Sciatic nerve (tissue), 2 donors: ENCODE measurements around the gene BAZ2A. TPM values are rescaled to one million over a fixed set of nuclear protein-coding genes. Genes with fewer than 3 reads are reported as not detected.

Experiments used
- ATAC-seq: fragments of 200-7000 bp; cut with Tn5 transposase; one replicate; pipeline ENCODE4 v1.9.1; 2020; ENCODE audit warnings: mild to moderate bottlenecking, moderate library complexity
- DNase-seq: peaks from one replicate; pipeline ENCODE4 v3.0.0-alpha.2; 2020; ENCODE audit warnings: low spot score
- intact Hi-C: fragments of 100-400 bp; cut with DNase I; formaldehyde crosslinking; loops from one replicate; pipeline ENCODE4 v1.14.2; 2022
- total RNA-seq: library from RNA; stranded (reverse); fragmentation: NEBNext Ultra II Directional; extraction: Animal tissue kit (Norgen Biotek cat#: 25700); gene quantifications from one replicate; pipeline ENCODE4 v1.2.1, GENCODE V29; 2021
- donor health status: DM: no; HTN: no; CAD: no.
- donor health status: DM: no; HTN: no; CAD: no.

BAZ2A gene
- total RNA-seq, 1 donor from 2014 or later, result 148 TPM

DNA sequence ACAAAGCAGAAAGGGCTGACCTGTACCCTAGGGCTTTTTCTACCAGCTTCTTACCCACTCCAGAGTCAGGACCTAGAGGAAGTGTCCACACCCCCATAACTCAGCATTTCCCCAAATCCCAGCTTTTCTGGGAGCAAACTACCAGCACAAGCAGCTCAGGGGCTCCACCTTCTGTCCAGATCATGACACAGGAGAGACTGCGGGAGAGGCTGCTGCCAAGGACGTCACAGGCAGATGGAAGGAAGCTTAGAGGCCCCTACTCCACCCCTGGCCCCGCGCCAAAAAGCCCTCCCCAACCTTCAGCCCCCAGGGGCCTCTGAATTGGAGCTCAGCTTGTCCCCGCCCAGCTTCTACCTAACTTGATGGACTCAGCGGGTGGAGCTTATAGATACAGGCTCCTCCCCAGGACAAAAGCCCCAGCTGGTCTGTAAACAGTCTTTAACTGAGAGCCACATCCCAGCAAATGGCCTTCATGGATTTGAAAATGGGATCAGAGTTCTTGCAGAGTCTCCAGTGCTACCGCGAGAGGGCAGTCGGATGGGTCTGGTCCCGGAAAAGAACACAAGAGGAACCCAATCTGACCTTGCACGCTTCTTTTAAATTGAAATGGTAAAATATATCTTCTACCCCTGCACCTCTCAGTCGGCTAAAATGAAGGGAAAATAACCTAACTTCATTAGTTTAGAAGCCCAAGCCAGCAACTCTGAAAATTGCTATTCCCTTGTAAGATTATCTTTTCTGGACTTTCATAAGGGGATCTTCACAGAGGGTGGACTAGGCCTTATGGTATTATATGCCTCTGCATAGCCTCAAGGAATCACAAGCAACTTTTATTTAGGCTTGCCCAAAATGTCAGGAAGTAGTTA is 6.8 kb upstream of the BAZ2A start:
- intact Hi-C loops, result no loop called here
- DNase-seq, result peak; percentile 100

DNA sequence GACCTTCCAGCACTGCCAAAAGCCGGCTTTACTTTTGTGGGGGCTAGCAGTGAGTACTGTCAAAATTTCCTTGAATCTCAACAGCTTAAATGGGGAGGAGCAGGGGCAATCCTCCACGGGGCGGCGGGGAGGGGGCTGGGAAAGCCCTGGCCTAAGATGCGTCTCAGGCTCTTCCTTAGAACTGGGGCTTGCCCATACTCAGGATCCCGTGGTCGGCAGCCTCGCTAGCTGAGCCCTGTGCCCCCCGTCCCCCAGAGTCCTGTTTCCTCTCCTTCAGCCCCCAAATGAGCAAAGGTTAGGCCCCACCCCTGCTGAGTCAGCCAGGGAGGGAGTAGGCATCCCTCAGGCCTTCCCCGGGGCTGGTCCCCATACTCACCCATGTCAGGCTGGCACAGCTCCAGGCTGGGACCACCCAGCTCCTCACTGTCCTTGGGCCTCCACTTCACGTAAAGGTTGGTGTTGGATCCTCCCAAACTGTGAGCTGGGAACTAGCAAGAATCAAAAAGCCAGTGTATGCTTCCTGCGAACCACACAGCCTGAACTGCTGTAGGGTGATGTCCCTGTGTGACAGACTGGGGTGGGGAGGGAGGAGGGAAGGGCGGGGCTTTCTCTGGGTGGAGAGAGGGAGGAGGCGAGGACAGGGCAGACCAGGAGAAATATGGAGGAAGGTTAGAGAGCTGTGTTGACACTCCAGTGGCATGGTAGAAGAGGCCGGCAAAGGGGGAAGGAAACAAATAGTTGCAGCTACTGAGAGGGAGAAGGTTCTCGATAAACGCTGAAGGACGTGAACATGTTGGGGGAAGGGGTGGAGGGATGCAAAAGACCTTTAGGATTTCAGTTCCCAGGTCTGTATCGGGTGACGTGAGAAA is 5.9 kb upstream of the BAZ2A start:
- intact Hi-C loops, result no loop called here

More for the DNA sequence above, 6.8 kb upstream of the BAZ2A start:
- peak; percentile 93 for ATAC-seq

DNA sequence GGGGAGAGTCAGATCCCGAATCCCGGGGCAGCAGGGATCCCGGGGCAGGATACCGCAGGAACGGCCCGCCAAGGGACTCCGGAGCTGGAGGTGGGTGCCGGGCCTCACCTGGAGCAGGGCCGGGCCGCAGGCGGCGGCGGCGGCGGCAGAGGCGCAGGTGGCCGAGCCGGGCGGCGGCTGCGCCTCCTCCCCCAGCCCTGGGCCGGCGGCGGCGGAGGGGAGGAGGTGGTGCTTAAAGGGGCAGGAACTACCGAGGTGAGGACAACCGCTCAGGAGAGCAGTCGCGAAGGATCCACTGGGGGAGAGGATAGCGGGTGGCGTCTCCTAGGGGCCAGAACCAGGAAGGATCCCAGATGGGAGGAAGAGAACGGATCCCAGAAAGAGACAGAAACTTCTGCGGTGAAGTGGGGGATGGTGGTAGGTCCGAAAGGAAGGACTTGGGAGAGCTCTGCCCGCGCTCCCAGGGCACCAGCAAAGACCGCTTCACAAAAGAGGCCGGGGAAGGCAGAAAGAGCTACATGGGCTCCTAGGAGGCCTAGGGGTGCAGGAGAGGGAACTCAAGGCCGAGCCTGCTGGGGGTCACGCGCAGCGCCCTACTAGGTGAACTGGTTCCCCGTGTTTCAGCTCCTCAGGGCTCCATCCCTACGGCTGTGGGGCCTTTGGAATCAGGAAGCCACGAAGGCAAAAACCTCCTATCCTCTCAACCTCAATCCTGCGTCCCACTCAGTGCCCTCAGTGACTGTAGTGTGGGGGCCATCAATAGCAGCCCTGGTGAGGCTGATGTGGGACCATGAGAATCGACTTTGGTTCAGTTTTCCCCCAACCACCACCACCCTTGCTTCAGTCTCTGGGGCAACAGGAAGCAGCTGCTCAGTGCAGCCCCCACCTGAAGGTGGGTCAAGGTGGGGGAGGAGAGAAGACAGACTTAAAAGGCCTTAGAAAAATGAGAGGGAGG is 5.0 kb upstream of the BAZ2A start:
- ATAC-seq, result peak; percentile 20
- intact Hi-C loops, result no loop called here

More for the DNA sequence above, 5.9 kb upstream of the BAZ2A start:
- ATAC-seq (peak; percentile 91), DNase-seq (peak; percentile 94)

DNA sequence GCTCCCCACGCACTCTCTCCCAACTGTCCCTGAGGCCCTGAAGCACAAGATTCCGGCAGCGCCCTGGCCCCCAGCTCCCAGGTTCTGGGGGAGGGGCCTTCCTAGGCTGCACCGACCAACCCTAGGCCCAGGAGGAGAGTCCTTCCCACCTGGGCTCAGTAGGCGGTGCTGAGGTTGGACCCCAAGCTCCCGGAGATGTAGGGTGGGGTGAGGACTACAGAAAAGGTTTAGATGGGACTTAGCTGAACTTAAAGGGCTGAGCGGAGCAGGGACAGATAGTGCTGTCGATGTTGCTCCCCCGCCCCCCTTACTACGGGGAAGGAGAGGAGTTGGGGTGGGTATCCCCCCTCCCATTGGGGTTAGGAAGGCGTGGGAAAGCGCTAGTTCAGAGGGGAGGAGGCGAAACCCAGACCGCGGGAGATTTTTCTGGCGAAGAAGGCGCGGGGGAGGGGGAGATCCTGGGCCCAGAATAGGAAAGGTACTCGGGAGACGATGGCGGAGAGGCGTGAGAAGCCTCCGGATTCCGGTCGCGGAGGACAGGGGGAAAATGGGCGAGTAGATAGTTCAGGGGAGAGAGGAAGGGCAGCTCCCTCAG is 4.2 kb upstream of the BAZ2A start:
- intact Hi-C loops, result no loop called here
- ATAC-seq, result no peak
- peak; percentile 79 for DNase-seq

More for the DNA sequence above, 5.0 kb upstream of the BAZ2A start:
- DNase-seq, result peak; percentile 69

DNA sequence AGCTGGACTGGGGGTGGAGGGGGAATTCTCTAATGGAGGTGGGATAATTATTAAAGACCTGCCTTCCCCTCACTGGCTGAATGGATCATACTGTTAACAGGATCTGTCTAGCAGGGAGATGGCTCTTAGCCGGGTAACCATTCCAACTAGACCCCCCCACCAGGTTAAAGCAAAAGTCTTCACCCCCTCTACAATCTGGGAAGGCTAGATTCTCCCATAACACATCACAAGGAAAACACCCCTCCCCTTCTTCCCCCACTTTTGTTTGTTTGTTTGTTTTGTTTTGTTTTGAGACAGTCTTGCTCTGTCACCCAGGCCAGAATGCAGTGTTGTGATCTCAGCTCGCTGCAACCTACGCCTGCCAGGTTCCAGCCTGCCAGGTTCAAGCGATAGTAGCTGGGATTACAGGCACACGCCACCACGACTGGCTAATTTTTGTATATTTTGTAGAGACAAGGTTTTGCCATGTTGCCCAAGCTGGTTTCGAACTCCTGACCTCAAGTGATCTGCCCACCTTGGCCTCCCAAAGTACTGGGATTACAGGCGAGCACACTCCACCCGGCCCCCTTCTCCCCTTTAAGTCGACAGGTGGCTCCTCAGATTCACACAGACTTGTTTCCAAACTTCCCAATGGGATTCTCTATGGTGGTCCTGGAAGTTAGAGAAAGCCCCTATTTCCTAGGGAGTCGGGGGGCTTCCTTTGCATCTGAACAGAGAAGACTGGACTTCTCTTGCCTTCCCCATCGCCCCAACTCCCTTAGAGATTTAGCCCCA is 3.5 kb upstream of the BAZ2A start:
- DNase-seq, result no peak
- no peak for ATAC-seq
- intact Hi-C loops, result no loop called here

DNA sequence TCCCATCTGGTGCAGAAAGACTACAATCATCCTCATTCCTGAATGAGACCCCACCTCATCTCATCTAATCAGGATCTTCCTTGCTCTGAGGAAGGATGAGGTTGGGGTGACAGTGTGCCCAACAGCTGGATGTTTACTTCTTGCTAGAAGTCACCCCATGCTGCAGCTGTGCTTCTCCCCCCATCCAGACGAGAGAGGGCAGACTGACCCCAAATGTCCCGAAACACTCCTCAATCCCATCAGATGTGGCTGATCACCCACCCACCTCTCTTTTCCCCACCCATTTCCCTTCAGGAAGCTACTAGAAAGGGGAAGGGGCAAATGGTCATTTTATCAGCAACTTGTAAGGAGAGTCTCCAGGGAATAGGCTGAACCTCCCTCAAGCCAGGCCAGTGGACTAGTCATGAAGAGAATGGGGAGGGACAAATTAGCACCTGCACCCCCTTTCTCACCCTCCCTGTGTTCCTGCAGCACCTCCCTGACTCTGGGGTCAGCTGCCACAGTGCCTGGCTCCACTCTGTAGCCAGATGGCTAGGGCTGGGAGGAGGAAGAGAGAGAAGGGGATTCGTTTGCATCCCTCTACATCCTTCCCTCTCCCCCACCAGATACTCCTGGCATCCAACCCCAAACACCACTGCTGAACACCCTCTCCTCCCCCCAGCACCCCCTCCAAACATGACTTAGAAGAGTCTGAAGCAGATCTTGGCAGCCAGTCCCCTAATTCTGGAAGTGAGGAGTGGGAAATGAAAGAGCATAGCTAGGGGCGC is 2.8 kb upstream of the BAZ2A start:
- no peak for DNase-seq
- intact Hi-C loops, result no loop called here
- no peak for ATAC-seq

DNA sequence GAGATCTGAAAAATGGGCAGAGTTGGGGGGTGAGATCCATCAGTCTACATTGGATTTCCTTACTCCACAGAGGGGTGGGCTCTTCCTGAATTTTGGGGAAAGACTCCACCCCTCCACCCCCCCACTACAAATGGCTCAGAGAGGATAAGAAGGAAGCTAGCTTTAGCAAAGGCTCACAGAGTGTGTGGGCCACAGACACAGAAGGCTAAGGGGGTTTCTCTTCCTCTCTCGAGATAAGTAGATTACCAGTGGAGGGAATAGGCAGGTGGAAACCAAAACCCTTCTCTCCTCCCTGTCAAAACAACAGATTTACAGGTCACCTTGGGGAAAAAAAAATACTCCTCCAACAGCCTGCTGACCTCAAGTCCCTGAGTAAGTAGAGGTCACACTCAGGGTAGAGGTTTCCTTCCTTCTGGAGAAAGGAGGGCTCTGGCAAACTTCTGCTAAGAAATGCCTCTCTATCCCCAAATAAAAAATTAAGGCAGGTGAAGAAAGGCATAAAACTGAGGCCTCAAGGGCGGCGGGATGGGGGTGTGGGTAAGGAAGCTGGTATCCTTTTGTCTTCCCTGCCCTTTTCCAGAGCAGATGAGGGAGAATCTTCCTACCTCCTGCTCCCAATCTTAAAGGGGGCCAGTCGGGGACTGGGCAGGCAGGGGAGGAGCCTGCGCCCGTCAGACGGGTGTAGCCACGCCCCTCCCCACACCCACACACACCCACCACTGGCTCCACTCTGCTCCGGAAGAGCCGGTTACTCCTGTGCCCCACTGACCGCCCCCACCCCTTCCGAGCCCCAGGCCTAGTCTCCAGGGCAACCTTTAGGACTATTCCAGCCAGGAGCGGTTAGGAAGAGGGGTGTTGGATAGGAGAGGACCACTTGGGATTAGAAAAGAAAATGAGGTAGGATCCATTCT is 1.9 kb upstream of the BAZ2A start:
- peak; percentile 21 for ATAC-seq
- DNase-seq, result peak; percentile 87
- intact Hi-C loops, result no loop called here

DNA sequence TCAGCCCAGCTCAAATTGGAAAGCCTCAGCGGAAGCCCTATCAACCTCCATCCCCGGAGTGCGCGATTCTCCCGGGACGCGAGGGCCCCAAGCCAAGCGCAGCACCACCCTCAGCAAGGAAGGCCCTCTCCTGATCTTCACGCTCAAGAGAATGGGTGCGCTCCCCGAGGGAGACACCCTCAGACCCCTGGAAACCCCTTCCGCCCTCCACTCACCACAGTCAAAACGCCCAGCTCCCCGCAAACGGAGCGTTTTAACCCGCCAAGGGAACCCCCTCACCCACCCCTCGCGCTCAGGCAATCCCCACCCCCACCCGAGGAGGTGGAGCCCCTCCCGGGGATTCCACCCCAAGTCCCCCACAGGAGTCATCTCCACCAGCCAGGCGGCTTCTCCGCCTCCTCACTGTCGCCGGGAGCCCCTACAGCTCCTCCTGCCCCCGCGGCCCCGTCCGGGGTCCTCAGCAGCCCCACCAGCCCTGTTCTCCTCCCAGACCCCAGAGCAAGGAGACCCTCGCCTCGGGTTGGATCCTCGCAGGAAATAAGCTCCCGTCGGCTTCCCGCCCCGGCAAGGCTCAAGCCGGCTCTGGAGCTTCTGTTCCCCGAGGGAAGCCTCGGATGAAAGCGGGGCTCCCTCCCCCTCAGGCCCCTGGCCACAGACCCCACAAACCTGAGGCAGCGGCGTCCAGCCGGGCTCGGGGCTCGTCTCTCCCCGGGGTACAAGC is 507 bp downstream of the BAZ2A start:
- intact Hi-C loops, result no loop called here
- ATAC-seq, result peak; percentile 30
- peak; percentile 67 for DNase-seq

DNA sequence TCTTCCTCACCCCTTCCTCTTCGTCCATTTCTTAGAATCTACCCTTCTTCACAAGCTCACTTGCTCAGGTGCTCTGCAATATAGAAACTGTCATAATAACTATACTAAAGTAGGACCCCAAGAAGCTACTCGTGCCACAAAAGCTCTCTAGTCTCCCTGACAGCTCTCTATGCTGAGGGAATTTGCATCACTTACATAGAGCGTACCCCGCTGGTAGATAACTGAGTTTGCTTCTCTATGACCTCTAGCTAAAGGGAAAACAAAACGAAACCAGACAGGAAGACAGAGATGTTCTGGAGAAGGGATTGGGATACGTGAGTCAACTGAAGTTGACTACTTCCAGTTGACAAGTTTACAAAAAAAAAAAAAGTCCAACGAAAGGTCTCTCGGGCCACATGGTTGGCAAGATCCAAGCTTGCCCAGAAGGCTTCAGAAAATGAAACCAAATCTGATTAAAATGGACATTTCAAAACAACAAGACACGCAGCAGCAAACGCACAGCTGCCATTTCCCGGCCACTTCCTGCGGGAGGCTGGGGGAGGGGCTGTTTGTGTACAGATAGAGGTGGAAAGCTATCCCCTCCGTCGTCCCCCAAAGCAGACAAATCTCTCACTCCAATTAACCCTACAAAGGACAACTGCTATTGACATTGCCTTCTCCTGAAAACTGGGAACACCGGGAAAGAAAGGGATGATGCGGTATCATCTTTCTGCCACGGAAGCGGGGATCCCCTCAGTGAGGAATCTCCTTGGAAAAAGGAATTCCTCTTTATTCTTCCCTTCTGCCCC is 1.3 kb downstream of the BAZ2A start:
- DNase-seq (peak; percentile 82), ATAC-seq (peak; percentile 43)
- intact Hi-C loops, result no loop called here

DNA sequence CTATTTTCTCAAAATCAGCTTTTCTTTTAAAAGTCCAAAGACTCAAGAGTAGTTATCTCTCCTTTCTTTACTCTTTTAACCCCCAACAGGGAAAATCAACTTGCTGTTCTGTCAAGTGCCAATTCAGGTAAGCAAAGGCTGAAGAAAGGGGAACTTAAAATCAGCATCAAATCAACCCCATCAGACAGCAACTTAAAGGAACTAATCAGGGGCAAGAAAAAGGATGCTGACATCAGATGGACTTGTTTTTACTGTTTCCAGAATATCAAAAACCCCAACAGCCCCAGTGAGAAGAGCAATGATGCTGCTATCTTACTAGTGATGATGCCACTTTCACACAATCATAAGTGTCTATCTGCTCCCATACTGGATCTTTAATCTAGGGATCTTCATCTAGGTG is 3.4 kb downstream of the BAZ2A start:
- ATAC-seq (no peak), DNase-seq (no peak)
- intact Hi-C loops, result no loop called here

DNA sequence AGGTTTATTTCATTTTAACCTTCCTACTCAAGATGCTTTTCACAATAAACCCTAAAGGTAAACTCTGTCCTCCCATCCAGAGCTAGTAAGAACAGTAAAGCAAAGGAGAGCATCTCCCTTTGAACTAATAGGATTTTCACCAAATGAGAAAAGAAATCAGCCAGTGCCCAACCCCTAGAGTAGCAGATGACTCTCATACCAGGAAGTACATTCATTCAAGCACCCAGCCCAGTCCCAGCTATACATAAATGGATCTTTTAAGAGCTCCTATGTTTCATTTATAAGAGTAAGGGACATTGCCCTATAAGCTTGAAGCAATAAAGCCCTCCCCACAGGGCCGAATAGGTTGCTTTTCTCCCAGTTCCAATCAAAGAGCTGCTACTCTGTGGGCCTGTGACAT is 7.6 kb downstream of the BAZ2A start:
- intact Hi-C loops, result no loop called here
- no peak for DNase-seq
- no peak for ATAC-seq

DNA sequence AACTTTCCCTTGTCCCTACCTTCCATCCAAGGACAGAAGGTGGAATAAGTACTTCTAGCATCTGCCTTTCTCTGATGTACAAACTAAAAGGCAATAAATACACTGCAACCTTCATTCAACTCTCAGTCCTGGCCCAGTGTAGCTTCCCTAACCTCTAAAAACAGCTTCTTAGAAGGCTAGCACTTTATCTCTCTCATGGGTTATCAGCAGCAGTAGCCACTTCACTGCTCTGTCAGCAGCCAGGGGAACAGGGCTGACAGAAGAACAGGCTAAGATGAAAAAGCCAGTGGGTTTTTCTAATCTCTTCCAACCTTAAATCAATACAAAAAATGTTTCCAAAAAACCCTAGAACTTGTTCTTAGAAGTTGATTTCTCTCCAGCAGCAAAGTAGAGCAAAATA is 13.2 kb downstream of the BAZ2A start:
- intact Hi-C loops, result no loop called here
- DNase-seq (no peak), ATAC-seq (no peak)

DNA sequence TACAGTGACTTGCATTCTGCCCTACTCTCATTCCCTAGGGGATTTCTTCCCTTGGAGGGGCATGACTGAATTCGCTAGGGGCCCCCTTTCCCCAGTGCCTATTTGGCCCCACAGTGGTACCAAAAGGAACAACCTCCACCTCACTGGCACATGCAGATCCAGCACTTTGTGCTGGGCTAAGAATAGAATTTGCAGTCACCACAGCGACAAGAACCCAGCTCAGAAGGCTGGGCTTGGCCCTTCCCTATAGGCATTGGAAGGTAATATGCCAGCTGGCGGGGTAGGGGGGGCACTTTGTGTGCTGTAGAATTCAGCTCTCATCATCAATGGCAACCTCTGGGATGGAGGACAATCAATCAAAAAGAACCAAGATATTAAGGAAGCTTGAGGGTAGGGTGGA is 13.9 kb downstream of the BAZ2A start:
- intact Hi-C loops, result no loop called here
- ATAC-seq, result no peak

DNA sequence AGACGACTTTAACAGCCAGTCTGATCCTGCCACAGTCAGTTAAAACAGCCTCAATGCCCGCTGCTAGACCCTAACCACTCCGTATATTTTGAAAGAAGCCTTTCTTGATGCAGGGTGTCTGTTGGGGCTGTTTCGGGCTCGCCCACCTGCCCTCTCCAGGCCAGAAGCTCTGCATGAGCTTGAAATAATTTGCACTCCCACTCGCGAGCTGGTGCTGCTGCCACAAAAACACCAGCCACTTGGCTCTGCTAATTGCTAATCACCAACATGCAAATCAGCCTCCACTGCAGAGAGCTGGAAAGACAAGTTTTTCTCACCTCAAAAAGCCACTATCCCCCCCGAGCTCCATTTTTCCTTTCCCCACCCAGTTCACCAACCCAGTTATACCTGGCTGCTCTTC is 15.5 kb downstream of the BAZ2A start:
- intact Hi-C loops, result no loop called here
- ATAC-seq, result no peak
- no peak for DNase-seq

More for the DNA sequence above, 13.9 kb downstream of the BAZ2A start:
- DNase-seq, result no peak

DNA sequence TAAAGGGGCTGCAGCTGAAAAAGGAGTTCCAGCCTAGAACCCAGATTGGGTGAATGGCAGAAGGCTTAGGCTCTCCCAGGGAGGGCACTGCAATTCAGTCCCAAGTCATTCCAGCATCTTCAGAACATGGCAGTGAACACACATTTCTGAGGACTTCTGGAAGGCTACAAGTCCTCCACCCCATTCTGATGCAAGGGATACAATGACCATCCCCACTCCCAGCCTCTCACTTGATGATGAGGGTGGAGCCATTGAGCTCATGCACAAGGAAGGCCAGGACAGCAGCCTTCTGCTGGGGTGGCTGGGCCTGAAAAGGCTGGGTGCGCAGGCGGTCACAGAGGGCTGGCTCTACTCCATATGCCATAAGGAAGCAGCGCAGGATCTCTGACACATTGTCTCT is 25.8 kb downstream of the BAZ2A start:
- no peak for ATAC-seq
- no peak for DNase-seq
- intact Hi-C loops, result no loop called here
